Fibroblast of lung (primary cell): Measurements from ENCODE around the gene ROCK1. TPM values are rescaled to one million over a fixed set of nuclear protein-coding genes. Genes with fewer than 3 reads are reported as not detected.

Experiments
- DNase-seq, 2 donors: peaks; one replicate each; pipeline versions ENCODE4 v3.0.0 to v3.0.0-alpha.2; 2010; ENCODE audit warnings: low read depth in 2 of 2
- H2AFZ ChIP-seq: 2 replicates; pipeline ENCODE4 v1.5.1; 2012; ENCODE audit warnings: low read length, control low read depth, inconsistent platforms
- H3K27ac ChIP-seq: 2 replicates; pipeline ENCODE4 v1.5.1; 2011; ENCODE audit warnings: low read length, control low read depth; ENCODE audit not compliant: insufficient read depth
- H3K27me3 ChIP-seq: 2 replicates; pipeline ENCODE4 v1.5.1; 2011; ENCODE audit warnings: mild to moderate bottlenecking, low read length; ENCODE audit not compliant: control insufficient read depth, insufficient read depth
- H3K36me3 ChIP-seq: 2 replicates; pipeline ENCODE4 v1.5.1; 2011; ENCODE audit warnings: low read length; ENCODE audit not compliant: control insufficient read depth, insufficient read depth
- H3K4me1 ChIP-seq: 2 replicates; pipeline ENCODE4 v1.5.1; 2011; ENCODE audit warnings: low read length; ENCODE audit not compliant: control insufficient read depth, insufficient read depth; ENCODE audit errors: extremely low read depth
- H3K4me2 ChIP-seq: 2 replicates; pipeline ENCODE4 v1.5.1; 2011; ENCODE audit warnings: low read length, control low read depth; ENCODE audit not compliant: insufficient read depth; ENCODE audit errors: extremely low read depth
- H3K4me3 ChIP-seq, 4 experiments: fragments of 200-600 bp in 1 of 4; sonication (generic) in 1 of 4; replicated peaks in 1 of 4; 2 replicates each; pipeline ENCODE4 v1.5.1; 2011 to 2016; ENCODE audit warnings: low read length in 4 of 4, low read depth in 3 of 4, mild to moderate bottlenecking in 3 of 4, control low read depth in 2 of 4, inconsistent platforms in 1 of 4, mixed read lengths in 1 of 4; ENCODE audit not compliant: insufficient read depth in 1 of 4; ENCODE audit errors: control extremely low read depth in 1 of 4
- H3K79me2 ChIP-seq: 2 replicates; pipeline ENCODE4 v1.5.1; 2012; ENCODE audit warnings: mild to moderate bottlenecking, low read length, inconsistent platforms; ENCODE audit not compliant: control insufficient read depth, insufficient read depth
- H3K9ac ChIP-seq: 2 replicates; pipeline ENCODE4 v1.5.1; 2011; ENCODE audit warnings: mild to moderate bottlenecking, low read length, control low read depth; ENCODE audit not compliant: insufficient read depth
- H3K9me3 ChIP-seq: 2 replicates; pipeline ENCODE4 v1.5.1; 2012; ENCODE audit warnings: low read depth, low read length; ENCODE audit not compliant: control insufficient read depth, insufficient read depth
- H4K20me1 ChIP-seq: 2 replicates; pipeline ENCODE4 v1.5.1; 2011; ENCODE audit warnings: low read length; ENCODE audit not compliant: control insufficient read depth, insufficient read depth; ENCODE audit errors: extremely low read depth
- EZH2 ChIP-seq: IDR thresholded peaks from 2 replicates; pipeline ENCODE4 v1.5.1; 2012; ENCODE audit warnings: low read length, control low read depth, mild to moderate bottlenecking; ENCODE audit errors: missing control alignments
- polyA plus RNA-seq, 2 donors: library from polyadenylated mRNA; depleted of rRNA in 1 of 2; stranded (reverse) in 1 of 2; unstranded in 1 of 2; fragments of >200 nt; gene quantifications; 2 replicates each; pipeline ENCODE4 v1.2.1, GENCODE V29; 2011 to 2012; ENCODE audit warnings: missing spikeins in 1 of 2
- total RNA-seq: library from RNA; depleted of rRNA; stranded (reverse); fragments of >200 nt; gene quantifications from 2 replicates; pipeline ENCODE4 v1.2.1, GENCODE V29; 2014
- TF ChIP-seq, protein P1 (sequence below), 2 donors: IDR thresholded peaks in 1 of 2; conservative IDR thresholded peaks in 1 of 2; 1 replicate in 1 of 2; 2 replicates in 1 of 2; pipeline ENCODE4 v1.5.1; 2011 to 2012; ENCODE audit warnings: low read length in 2 of 2, control low read depth in 1 of 2, inconsistent platforms in 1 of 2, low read depth in 1 of 2, mild to moderate bottlenecking in 1 of 2

ROCK1 gene
- total and polyA plus RNA-seq, 2 donors (not counting 1 experiment from before 2014, with no cell fraction given) = 33.2 to 55.2 TPM

- Histone ChIP-seq H3K36me3 (no peaks in the 10 kb centered on the region), H3K27ac (peak overlapping the region; percentile 76), H3K9me3 (no peaks in the 10 kb centered on the region), H4K20me1 (no peaks in the 10 kb centered on the region), H3K4me2 (peak overlapping the region; percentile 51), H3K27me3 (no peaks in the 10 kb centered on the region), H3K9ac (peak overlapping the region; percentile 17), H3K4me1 (peaks cover 15% of the 10 kb centered on the region), H2AFZ (peak overlapping the region; percentile 46), H3K79me2 (no peaks in the 10 kb centered on the region), H3K4me3 (peak overlapping the region in 1 of 4 experiments; percentile 37)
- peak; percentile 81 to 93 for DNase-seq
- TF ChIP-seq EZH2 = no peak
- TF ChIP-seq, protein P1, sequence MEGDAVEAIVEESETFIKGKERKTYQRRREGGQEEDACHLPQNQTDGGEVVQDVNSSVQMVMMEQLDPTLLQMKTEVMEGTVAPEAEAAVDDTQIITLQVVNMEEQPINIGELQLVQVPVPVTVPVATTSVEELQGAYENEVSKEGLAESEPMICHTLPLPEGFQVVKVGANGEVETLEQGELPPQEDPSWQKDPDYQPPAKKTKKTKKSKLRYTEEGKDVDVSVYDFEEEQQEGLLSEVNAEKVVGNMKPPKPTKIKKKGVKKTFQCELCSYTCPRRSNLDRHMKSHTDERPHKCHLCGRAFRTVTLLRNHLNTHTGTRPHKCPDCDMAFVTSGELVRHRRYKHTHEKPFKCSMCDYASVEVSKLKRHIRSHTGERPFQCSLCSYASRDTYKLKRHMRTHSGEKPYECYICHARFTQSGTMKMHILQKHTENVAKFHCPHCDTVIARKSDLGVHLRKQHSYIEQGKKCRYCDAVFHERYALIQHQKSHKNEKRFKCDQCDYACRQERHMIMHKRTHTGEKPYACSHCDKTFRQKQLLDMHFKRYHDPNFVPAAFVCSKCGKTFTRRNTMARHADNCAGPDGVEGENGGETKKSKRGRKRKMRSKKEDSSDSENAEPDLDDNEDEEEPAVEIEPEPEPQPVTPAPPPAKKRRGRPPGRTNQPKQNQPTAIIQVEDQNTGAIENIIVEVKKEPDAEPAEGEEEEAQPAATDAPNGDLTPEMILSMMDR (conservative IDR thresholded peaks at IDR 0.05 in 1 of 2, IDR thresholded peaks at IDR 0.05 in 1 of 2; ENCODE audit: low read depth in 1 of 2, low read length in 2 of 2) = no peak
Observed at GRCh38 chr18:21117409-21118131, 6.0 kb upstream of the ROCK1 start.

GRCh38 chr18:21115519-21116411, 4.2 kb upstream of the ROCK1 start:
- peak; percentile 33 to 74 for DNase-seq
- Histone ChIP-seq H4K20me1 (no peaks in the 10 kb centered on the region), H3K36me3 (no peaks in the 10 kb centered on the region), H3K9me3 (no peaks in the 10 kb centered on the region), H3K4me1 (peaks cover 17% of the 10 kb centered on the region), H3K79me2 (peaks cover 7% of the 10 kb centered on the region), H3K27ac (peak overlapping the region; percentile 81), H3K4me2 (peak overlapping the region; percentile 63), H2AFZ (no peak overlapping the region), H3K4me3 (no peak overlapping the region), H3K27me3 (no peaks in the 10 kb centered on the region), H3K9ac (peak overlapping the region; percentile 3)
- TF ChIP-seq, protein P1 (conservative IDR thresholded peaks at IDR 0.05 in 1 of 2, IDR thresholded peaks at IDR 0.05 in 1 of 2; ENCODE audit: low read depth in 1 of 2, low read length in 2 of 2) = peak in 1 of 2 donors; percentile 18
- no peak for TF ChIP-seq EZH2

GRCh38 chr18:21112543-21113105, 1.0 kb upstream of the ROCK1 start:
- H3K4me1 ChIP-seq = peaks cover 15% of the 10 kb centered on the region
- no peaks in the 10 kb centered on the region for H3K36me3 ChIP-seq
- TF ChIP-seq, protein P1 (conservative IDR thresholded peaks at IDR 0.05 in 1 of 2, IDR thresholded peaks at IDR 0.05 in 1 of 2; ENCODE audit: low read depth in 1 of 2, low read length in 2 of 2) = no peak
- TF ChIP-seq EZH2 = no peak
- peak overlapping the region; percentile 94 for H3K27ac ChIP-seq
- peak overlapping the region; percentile 73 to 92 (median 80) for H3K4me3 ChIP-seq
- H3K27me3 ChIP-seq = no peaks in the 10 kb centered on the region
- no peaks in the 10 kb centered on the region for H4K20me1 ChIP-seq
- H2AFZ ChIP-seq = peak overlapping the region; percentile 92
- peak overlapping the region; percentile 97 for H3K4me2 ChIP-seq
- DNase-seq = peak; percentile 9 to 25
- H3K79me2 ChIP-seq = peaks cover 39% of the 10 kb centered on the region
- H3K9me3 ChIP-seq = no peaks in the 10 kb centered on the region
- peak overlapping the region; percentile 73 for H3K9ac ChIP-seq
